ENCODE results near the gene DPP8.
"Not testable (repeated sequence)": the region's sequence is repeated elsewhere in the genome, so short reads cannot be mapped to it uniquely, and the experiment has no call there.

Gene DPP8

GRCh38 chr15:65524226-65524625, 6.7 kb upstream of the DPP8 start:
- no peak for DNase-seq

DNA sequence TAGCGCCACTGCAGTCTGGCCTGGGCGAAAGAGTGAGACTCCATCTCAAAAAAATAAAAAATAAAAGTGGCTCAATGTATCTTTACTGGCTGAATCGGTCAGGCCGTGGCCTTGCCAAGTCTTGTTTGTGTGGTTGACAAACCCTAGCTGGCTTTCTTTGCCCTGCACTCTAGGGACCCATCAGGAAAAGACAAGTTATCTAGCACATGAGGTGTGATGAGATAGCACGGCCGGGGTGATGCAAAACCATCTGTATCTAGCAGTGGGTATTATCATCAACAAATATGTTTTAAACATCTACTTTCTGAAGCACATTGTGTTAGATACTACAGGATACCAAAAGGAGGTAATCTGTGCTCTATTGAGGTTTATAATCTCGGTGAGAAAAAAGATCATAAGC, 3.9 kb upstream of the DPP8 start:
- no peak for DNase-seq

DNA sequence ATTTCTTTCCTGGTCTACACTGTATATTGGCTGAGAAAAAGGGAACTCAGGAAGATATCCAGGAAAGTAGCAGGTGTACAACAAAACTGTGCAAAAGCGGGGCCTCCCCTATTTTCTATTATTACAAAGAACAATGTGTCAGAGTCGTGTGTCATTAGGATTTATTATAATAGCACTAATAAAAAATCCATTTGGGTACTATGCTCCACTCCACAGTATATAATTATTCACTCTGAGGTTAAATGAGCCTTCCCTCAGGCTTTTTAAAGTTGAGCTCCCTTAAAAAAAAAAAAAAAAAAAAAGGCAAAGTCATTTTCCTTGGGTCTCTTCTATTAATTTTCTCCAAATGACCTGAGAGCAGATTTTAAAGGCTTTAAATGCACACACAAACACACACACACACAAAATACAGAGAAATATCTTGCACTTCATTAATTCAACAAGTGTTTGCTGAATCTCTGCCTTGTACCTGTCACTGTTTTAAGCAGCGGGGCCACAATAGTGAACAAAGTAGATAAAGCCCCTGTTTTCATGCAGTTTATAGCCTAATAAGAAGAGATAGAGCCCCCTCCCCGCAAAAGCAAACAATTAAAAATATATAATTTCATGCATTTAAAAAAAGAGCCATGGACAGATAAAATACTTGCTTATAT, 1.3 kb upstream of the DPP8 start:
- DNase-seq = no peak

- DNase-seq = no peak
Observed at GRCh38 chr15:65517866-65518207, 348 bp upstream of the DPP8 start.

DNA sequence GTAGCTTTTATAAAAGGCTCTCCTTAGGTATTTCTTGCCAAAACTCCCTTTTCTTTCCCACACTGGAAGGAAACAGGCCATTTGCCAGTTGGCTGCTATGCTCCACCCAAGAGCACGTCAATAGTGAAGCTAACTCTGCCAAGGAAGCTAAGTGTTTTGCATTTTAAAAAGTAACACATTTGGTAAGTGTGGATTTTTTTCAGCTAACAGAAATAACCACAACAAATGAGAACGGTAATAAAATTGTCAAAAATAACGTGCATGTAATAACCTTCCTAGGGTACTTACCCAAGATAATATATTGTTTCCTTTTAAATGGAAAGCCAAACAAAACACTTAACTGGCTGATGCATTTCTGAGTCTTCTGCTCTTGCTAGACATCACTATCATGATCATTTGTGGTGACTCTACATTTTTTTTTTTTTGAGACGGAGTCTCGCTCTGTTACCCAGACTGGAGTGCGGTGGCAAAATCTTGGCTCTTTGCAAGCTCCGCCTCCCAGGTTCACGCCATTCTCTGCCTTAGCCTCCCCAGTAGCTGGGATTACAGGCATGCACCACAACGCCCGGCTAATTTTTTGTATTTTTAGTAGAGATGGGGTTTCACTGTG, 4.6 kb downstream of the DPP8 start:
- no peak for DNase-seq

GRCh38 chr15:65512189-65512588, 5.3 kb downstream of the DPP8 start:
- DNase-seq = no peak

DNA sequence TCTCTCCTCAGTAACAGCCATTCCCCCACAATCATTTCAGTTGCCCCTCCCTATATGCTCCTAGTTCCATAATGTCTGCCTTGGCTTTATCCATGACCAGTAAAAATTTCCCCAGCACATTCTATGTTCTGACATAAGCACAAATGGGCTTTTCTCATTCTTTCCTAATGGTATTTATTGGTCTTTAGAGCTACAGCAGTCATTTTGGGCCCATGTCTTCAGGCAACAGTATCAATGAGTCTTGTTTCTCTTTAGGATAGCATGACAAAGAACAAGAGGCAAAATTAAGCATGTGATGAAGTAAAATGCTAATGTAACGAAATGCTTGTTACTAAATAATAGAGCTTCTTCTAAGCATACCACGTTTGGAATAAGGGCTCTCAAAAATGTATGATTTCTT, 8.2 kb downstream of the DPP8 start:
- no peak for DNase-seq

- no peak for DNase-seq
Observed at GRCh38 chr15:65494076-65494475, 23.4 kb downstream of the DPP8 start.

DNA sequence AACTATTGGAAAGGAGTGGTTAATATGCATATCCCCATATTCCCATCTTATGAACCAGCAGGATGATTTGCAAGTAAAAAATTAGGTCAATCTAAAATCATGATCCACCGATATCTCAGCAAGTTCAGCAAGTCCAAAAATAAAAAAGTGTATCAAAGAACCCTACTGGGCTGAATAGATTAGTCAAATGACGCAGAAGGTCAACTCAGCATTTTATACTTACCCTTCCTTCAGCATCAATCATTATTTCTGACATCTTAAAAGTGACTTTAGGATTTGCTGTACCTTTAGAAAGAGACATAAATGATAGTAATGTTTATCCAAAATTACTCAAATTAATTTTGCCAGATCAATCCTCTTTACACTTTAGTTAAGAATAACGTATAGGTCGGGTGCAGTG, 32.6 kb downstream of the DPP8 start:
- no peak for DNase-seq

DNA sequence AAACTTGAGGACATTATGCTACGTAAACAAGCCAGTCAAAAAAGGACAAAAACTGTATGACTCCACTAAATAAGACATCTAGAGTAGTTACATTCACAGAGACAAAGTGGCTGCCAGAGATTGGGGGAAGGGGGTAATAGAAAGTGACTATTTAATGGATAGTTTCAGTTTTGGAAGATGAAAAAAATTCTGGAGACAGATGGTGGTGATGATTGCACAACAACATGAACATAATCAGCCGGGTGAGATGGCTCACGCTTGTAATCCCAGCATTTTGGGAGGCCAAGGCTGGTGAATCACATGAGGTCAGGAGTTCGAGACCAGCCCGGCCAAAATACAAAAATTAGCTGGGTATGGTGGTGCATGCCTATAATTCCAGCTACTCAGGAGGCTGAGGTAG, 40.6 kb downstream of the DPP8 start:
- no peak for DNase-seq

DNA sequence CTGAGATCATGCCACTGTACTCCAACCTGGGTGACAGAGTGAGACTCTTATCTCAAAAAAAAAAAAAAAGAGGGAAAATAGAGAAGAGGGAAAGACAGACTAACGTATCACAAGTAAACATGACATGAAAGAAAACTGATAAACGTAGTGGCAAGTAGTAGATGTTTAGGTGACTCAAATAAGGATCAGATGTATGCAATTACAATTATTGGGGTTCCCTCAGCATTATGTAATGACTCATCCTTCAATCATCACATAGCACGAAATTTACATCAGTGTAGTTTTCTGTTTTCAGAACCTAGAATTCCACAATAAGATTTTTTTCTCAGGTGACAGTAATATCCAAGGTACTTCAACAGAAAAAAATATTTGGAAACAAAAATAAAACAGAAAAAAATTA, 46.6 kb downstream of the DPP8 start:
- no peak for DNase-seq

DNA sequence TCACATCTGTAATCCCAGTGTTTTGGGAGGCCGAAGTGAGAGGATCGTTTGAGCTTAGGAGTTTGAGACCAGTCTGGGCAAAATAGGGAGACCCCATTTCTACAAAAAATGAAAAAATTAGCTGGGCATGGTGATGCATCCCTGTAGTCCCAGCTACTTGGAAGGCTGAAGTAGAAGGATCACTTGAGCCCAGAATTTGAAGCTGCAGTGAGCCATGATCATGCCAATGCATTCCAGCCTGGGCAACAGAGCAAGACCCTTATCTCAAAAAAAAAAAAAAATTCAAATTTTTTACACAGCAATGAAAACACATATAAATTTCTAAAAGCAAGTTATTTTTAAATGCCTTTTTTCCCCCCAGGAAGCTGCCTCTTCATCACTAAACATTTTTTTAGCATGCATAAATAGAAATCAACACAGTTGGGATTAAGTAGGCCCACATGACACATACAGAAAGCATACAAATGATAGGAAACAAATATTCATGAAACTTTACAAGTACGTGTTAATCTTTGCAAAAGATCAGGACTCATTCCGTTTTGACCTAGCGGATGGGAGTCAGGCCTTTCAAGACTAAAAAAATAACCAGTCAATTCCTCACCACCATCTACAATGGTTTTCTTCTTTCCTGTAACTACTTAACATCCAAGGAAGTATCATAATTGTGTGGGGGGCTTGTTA, 49.1 kb downstream of the DPP8 start:
- no peak for DNase-seq

GRCh38 chr15:65466901-65467300, 50.6 kb downstream of the DPP8 start:
- DNase-seq = no peak

DNA sequence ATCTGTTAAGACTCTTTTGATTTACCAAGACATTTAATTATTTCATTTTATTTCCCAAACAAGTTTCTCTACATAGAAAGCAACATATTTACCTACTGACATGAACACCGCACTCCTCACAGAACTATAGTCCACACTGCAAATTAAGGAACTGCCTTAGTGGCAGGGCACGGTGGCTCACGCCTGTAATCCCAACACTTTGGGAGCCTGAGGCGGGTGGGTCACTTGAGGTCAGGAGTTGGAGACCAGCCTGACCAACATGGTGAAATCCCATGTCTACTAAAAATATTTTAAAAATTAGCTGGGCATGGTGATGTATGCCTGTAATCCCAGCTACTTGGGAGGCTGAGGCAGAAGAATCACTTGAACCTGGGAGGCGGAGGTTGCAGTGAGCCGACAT, 54.4 kb downstream of the DPP8 start:
- not testable (repeated sequence) for DNase-seq

DNA sequence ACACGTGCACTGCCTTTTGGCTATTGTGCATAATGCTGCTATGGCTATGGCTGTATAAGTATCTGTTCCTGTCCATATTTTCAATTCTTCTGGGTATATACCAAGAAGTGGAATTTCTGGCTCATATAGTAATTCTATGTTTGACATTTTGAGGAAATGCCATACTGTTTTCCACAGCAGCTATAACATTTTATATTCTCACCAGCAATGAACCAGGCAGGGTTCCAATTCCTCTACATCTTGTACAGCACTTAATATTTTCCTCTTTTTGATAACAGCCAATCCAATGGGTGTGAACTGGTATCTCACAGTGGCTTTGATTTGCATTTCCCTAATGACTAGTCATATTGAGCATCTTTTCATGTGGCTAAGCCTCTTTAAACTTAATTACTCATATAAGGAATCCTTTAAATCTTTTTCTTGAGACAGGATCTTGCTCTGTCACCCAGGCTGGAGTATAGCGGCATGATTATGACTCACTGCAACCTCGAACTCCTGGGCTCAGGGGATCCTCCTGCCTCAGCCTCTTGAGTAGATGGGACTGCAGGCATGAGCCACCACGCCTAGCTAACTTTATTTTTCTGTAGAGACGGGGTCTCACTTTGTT, 56.6 kb downstream of the DPP8 start:
- DNase-seq = no peak

DNA sequence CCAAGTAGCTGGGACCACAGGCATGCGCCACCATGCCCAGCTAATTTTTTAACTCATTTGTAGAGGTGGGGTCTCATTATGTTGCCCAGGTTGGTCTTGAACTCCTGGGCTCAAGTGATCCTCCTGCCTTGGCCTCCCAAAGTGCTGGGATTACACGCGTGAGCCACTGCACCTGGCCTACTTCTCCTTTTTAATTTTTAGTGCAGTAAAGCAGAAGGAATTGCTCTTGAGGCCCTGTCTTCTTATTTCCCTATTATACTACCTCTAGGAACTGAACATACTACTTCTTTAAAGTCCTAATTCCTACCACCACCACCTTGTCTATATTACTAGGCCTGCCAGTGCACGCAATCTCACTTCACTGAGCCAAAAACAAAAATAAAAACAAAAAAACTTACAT, 62.2 kb downstream of the DPP8 start:
- not testable (repeated sequence) for DNase-seq

GRCh38 chr15:65451989-65452388, 65.5 kb downstream of the DPP8 start:
- no peak for DNase-seq

DNA sequence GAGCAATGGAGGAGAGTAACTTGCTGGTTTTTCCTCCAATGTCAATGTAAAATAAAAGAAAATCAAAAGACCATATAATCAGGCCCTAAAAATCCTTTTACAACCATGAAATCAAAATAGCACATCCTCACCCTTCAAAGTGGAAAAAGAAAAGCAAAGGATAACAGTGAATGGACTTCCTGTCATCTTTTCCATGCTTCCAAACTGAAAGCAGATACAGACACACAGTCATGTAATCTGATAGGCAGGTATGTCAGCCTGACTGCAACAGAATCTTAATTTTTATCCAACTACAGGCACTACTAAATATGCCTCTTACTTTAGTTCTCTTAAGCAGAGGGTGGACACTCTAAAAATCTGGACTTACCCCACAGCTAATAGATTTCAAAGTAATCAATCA, 66.9 kb downstream of the DPP8 start:
- no peak for DNase-seq

DNA sequence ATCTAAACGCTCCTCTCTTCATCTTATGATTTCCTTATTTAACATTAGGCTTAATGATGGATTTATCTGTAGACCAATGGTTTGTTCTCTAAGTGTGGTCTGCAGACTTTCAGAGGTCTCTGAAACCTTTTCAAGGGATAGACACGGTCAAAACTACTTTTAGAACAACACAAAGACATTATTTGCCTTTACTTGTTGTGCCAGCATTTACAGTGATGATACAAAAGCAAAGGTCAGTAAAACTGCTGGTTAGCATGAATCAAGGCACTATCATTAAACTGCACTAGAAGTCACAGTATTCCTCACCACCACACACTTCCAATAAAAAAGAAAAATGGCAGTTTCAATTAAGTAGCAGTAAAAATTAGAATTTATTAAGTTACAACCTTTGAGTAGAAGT, 70.3 kb downstream of the DPP8 start:
- DNase-seq = no peak

DNA sequence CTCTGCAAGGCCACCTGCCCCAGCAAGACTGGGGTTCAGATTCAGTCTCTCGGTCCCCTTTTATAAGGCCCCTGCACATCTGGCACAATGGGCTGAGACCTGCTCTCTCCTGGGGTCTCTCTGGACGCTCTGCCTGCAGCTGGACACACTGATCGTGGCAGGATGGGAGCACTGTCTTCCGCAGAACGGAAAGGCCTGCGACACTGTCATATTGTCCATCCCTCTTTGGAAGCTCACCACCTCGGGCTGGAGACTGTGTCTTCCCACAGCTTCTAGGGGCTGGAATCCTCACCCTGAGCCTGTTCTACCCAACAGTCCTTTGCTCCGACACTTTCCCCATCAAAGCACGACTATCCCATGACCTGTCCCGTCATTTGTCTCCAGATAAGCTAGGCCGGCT, 83.3 kb downstream of the DPP8 start:
- no peak for DNase-seq

- no peak for DNase-seq
Observed at GRCh38 chr15:65431731-65432130, 85.8 kb downstream of the DPP8 start.

DNA sequence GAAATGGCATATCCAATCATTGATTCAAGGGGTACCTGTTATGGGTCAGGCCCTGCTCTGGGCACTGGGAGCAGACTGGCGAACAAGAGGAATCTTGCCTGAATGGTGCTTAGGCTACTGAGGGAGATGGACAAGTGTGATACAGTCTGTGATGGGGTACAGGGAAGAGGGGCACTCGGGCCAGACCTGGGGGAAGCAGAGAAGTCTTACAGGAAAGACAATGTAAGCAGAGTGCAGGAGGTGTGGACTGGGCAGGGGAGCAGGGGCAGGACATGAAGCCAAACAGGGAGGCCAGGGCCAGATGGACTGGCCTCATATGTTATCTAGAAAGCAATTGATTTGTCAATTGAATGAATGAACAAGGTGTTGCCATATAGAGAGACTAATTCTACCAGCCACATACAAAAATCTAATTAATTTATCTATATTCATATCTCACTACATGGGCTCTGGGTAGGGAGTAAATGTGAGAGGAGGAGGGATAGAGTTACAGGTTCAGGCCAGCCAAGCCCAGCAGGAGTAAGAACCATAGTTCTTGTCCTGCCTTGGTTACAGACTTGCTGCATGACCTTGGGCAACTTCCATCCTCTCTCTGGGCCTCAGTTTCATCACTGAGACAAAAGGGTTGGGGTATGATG, 91.2 kb downstream of the DPP8 start:
- no peak for DNase-seq

DNA sequence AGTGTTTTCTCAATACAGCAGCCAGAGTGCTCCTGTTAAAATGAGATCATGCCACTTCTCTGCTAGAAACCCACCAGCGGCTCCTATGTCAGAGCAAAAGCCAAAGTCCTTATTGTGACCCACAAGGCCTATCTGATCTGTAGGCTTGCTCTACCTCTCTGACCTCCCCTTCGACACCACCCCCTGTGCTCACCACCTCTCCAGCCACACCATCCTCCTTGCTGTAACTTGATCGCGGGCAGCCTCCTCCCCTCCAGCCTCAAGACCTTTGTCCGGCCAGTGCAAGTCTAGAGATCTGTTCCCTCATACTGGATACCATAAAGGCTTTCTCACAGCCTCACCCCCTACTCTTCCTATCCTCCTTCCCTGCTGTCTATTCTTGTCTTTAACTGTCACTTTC, 92.8 kb downstream of the DPP8 start:
- DNase-seq = no peak
